ENCODE data around the gene DCBLD1. TPM values are rescaled to one million over a fixed set of nuclear protein-coding genes. Genes with fewer than 3 reads are reported as not detected.
A peak's percentile ranks its signal among the peaks of the same experiment; 100 is the strongest.

The DCBLD1 gene
- total RNA-seq, 1 experiment from 2014 or later, result 28.2 TPM

- Mint-ChIP-seq H3K4me3 (ENCODE audit: low read depth, unreplicated experiment) (no peak overlapping the region), H3K9me3 (ENCODE audit: low read depth, unreplicated experiment) (no peaks in the 10 kb centered on the region), H3K4me1 (ENCODE audit: low read depth, unreplicated experiment) (peaks cover 71% of the 10 kb centered on the region), H3K36me3 (ENCODE audit: insufficient read depth, unreplicated experiment) (peaks cover 7% of the 10 kb centered on the region), H3K27ac (ENCODE audit: unreplicated experiment) (peak overlapping the region; percentile 36), H3K27me3 (ENCODE audit: unreplicated experiment) (no peaks in the 10 kb centered on the region)
- BruUV-seq (replicated peaks), result no TSS peak
- DNase-seq, result no peak
- no peak for TF ChIP-seq CTCF (IDR thresholded peaks at IDR 0.05; ENCODE audit: unreplicated experiment)
- intact Hi-C loops (cut with micrococcal nuclease; ENCODE audit: unreplicated experiment), result no loop called here
- CTCF ChIA-PET, result interaction anchor here (1.5 kb wide), 1 partner anchor 46 kb away, joined by 4 read pairs; no protein-coding TSS in a partner anchor
Measured at GRCh38 chr6:117495425-117495824, 13.0 kb downstream of the DCBLD1 start.

- Mint-ChIP-seq H3K4me1 (ENCODE audit: low read depth, unreplicated experiment) (peaks cover 71% of the 10 kb centered on the region), H3K4me3 (ENCODE audit: low read depth, unreplicated experiment) (no peak overlapping the region), H3K9me3 (ENCODE audit: low read depth, unreplicated experiment) (no peaks in the 10 kb centered on the region), H3K27ac (ENCODE audit: unreplicated experiment) (no peak overlapping the region), H3K27me3 (ENCODE audit: unreplicated experiment) (no peaks in the 10 kb centered on the region), H3K36me3 (ENCODE audit: insufficient read depth, unreplicated experiment) (peaks cover 7% of the 10 kb centered on the region)
- no peak for TF ChIP-seq CTCF (IDR thresholded peaks at IDR 0.05; ENCODE audit: unreplicated experiment)
- no TSS peak for BruUV-seq (replicated peaks)
- intact Hi-C loops (cut with micrococcal nuclease; ENCODE audit: unreplicated experiment), result no loop called here
- DNase-seq, result no peak
- CTCF ChIA-PET, result interaction anchor here (1.0 kb wide), 1 partner anchor 14 kb away, joined by 4 read pairs; the partner anchor contains the start of gene DCBLD1
Measured at GRCh38 chr6:117495869-117496268, 13.4 kb downstream of the DCBLD1 start.

GRCh38 chr6:117496383-117496990 lies 14.0 kb downstream of the DCBLD1 start:
- no peak for DNase-seq
- Mint-ChIP-seq H3K27me3 (ENCODE audit: unreplicated experiment) (no peaks in the 10 kb centered on the region), H3K9me3 (ENCODE audit: low read depth, unreplicated experiment) (no peaks in the 10 kb centered on the region), H3K27ac (ENCODE audit: unreplicated experiment) (peak overlapping the region; percentile 33), H3K4me3 (ENCODE audit: low read depth, unreplicated experiment) (peak overlapping the region; percentile 34), H3K4me1 (ENCODE audit: low read depth, unreplicated experiment) (peaks cover 71% of the 10 kb centered on the region), H3K36me3 (ENCODE audit: insufficient read depth, unreplicated experiment) (peaks cover 7% of the 10 kb centered on the region)
- intact Hi-C loops (cut with micrococcal nuclease; ENCODE audit: unreplicated experiment), result no loop called here
- TF ChIP-seq CTCF (IDR thresholded peaks at IDR 0.05; ENCODE audit: unreplicated experiment), result no peak
- BruUV-seq (replicated peaks), result no TSS peak
- CTCF ChIA-PET, result interaction anchor here (0.6 to 1.0 kb wide), 2 partner anchors 14 to 18 kb away, joined by 3 to 4 read pairs; partner anchors contain the start of gene DCBLD1

- intact Hi-C loops (cut with micrococcal nuclease; ENCODE audit: unreplicated experiment), result no loop called here
Measured at GRCh38 chr6:117497237-117497636, 14.8 kb downstream of the DCBLD1 start.

More at GRCh38 chr6:117497237-117497636, 14.8 kb downstream of the DCBLD1 start:
- Mint-ChIP-seq H3K27ac (ENCODE audit: unreplicated experiment) (peak overlapping the region; percentile 33), H3K4me3 (ENCODE audit: low read depth, unreplicated experiment) (peak overlapping the region; percentile 34), H3K36me3 (ENCODE audit: insufficient read depth, unreplicated experiment) (peaks cover 7% of the 10 kb centered on the region), H3K9me3 (ENCODE audit: low read depth, unreplicated experiment) (no peaks in the 10 kb centered on the region), H3K27me3 (ENCODE audit: unreplicated experiment) (no peaks in the 10 kb centered on the region), H3K4me1 (ENCODE audit: low read depth, unreplicated experiment) (peaks cover 74% of the 10 kb centered on the region)
- CTCF ChIA-PET, result no interaction called here
- BruUV-seq (replicated peaks), result no TSS peak
- no peak for DNase-seq
- no peak for TF ChIP-seq CTCF (IDR thresholded peaks at IDR 0.05; ENCODE audit: unreplicated experiment)

Data from Calu3 (cell line).